Measurements from ENCODE around the gene NRBF2. TPM values are rescaled to one million over a fixed set of nuclear protein-coding genes. Genes with fewer than 3 reads are reported as not detected.

Gene NRBF2
- total and polyA plus RNA-seq, 9 donors, result 4.8 to 21.4 (median 12.9) TPM

- Histone ChIP-seq H3K4me1 (ENCODE audit: insufficient read depth) (no peaks in the 10 kb centered on the region), H3K36me3 (no peaks in the 10 kb centered on the region), H3K4me3 (no peak overlapping the region), H3K27me3 (no peaks in the 10 kb centered on the region), H3K27ac (no peak overlapping the region), H3K9me3 (no peaks in the 10 kb centered on the region)
- 80 to 87% (median 86%) methylated on average over 5 of the region's 5 CpGs for WGBS, 3 donors
- intact Hi-C loops (cut with DNase I), result no loop called here
- TF ChIP-seq EP300 (IDR thresholded peaks at IDR 0.05) (no peak), CTCF (IDR thresholded peaks at IDR 0.05) (no peak), POLR2A (IDR thresholded peaks at IDR 0.05) (no peak)
- no peak for DNase-seq
These were observed 22.2 kb upstream of the NRBF2 start for GRCh38 chr10:63110940-63111339.

GRCh38 chr10:63114031-63114814, 18.9 kb upstream of the NRBF2 start:
- Histone ChIP-seq H3K27ac (no peak overlapping the region), H3K27me3 (no peaks in the 10 kb centered on the region), H3K4me1 (ENCODE audit: insufficient read depth) (no peaks in the 10 kb centered on the region), H3K4me3 (no peak overlapping the region), H3K36me3 (no peaks in the 10 kb centered on the region), H3K9me3 (no peaks in the 10 kb centered on the region)
- intact Hi-C loops (cut with DNase I), result no loop called here
- peak; percentile 56 to 88 (median 61) for DNase-seq
- 24 to 36% (median 28%) methylated on average over 4 of the region's 4 CpGs for WGBS, 3 donors
- TF ChIP-seq POLR2A (IDR thresholded peaks at IDR 0.05), result no peak
- peak; percentile 95 for TF ChIP-seq EP300 (IDR thresholded peaks at IDR 0.05)
- TF ChIP-seq CTCF (IDR thresholded peaks at IDR 0.05), result no peak

- no peaks in the 10 kb centered on the region for H3K27me3 ChIP-seq
- WGBS, 3 donors, result 45 to 59% (median 47%) methylated on average over 7 of the region's 7 CpGs
- peak; percentile 48 to 84 (median 56) for DNase-seq
- H3K4me3 ChIP-seq, result no peak overlapping the region
- H3K36me3 ChIP-seq, result no peaks in the 10 kb centered on the region
- intact Hi-C loops (cut with DNase I), result no loop called here
- H3K4me1 ChIP-seq (ENCODE audit: insufficient read depth), result no peaks in the 10 kb centered on the region
- H3K9me3 ChIP-seq, result no peaks in the 10 kb centered on the region
- TF ChIP-seq POLR2A (IDR thresholded peaks at IDR 0.05) (no peak), CTCF (IDR thresholded peaks at IDR 0.05) (no peak), EP300 (IDR thresholded peaks at IDR 0.05) (peak; percentile 32)
- no peak overlapping the region for H3K27ac ChIP-seq
These were observed 17.3 kb upstream of the NRBF2 start for GRCh38 chr10:63115732-63116383.

- intact Hi-C loops (cut with DNase I), result no loop called here
- 87 to 93% (median 91%) methylated on average over 3 of the region's 3 CpGs for WGBS, 3 donors
- Histone ChIP-seq H3K4me1 (ENCODE audit: insufficient read depth) (no peaks in the 10 kb centered on the region), H3K9me3 (no peaks in the 10 kb centered on the region), H3K27ac (no peak overlapping the region), H3K36me3 (no peaks in the 10 kb centered on the region), H3K4me3 (no peak overlapping the region), H3K27me3 (no peaks in the 10 kb centered on the region)
- TF ChIP-seq EP300 (IDR thresholded peaks at IDR 0.05) (no peak), CTCF (IDR thresholded peaks at IDR 0.05) (no peak), POLR2A (IDR thresholded peaks at IDR 0.05) (no peak)
- DNase-seq, result no peak
These were observed 16.6 kb upstream of the NRBF2 start for GRCh38 chr10:63116452-63117072.

Measured in ovary (tissue), 9 donors.